HG03196 (cell line): ENCODE measurements around the gene MYOD1.

Source experiments
- ATAC-seq: cut with Tn5 transposase; IDR thresholded peaks from one replicate; pipeline ENCODE4 v1.9.1; 2021; ENCODE audit not compliant: unreplicated experiment

MYOD1 gene

DNA sequence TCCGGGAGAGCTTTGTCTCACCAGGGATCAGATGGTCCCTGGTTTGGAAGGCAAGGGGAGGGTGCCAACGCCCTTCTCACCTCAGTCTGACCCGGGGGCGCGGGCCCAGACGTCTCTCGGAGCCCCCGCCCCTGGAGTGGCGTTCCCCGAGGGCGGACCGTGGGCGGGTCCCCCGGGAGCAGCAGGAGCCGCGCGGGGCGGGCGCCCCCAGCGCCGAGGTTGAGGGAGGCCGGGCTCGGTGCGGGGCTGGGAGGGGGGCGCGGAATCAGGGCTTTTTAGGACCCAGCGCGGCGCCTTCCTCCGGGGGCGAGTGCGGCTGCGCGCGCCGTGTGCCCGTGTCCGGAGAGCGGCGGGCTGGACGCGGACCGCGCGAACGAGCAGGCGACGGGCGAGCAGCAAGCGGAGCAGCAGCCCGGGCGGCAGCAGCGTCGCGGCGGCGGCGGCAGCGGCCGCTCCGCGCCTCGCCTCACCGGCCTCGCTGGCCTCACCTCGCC is 15.1 kb downstream of the MYOD1 start, which contains the start of gene KCNC1:
Gene KCNC1, plus strand, starts transcription at position 364 of the 494 bp plus-strand sequence. CDS start 1,222 bp downstream, outside the sequence.
- no peak for ATAC-seq

GRCh38 chr11:17734986-17735817 is 15.8 kb downstream of the MYOD1 start:
- no peak for ATAC-seq

- ATAC-seq = no peak
Measured at GRCh38 chr11:17735818-17736578, 16.6 kb downstream of the MYOD1 start.

DNA sequence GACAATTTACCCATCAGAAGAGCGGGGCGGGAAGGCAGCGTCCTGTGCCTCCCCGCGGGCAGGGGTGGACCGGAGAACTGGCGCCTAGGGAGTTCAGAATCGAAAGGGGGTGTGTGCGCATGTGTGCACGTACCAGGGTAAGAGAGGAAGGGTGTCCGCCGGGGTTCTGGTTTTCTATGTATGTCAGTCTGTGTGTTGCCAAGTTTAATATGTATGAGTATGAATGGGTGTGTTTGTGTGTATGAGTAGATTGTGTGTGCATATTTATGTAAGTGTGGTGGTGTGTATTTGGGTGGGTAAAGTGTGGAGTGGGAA is 17.2 kb downstream of the MYOD1 start:
- ATAC-seq = no peak

DNA sequence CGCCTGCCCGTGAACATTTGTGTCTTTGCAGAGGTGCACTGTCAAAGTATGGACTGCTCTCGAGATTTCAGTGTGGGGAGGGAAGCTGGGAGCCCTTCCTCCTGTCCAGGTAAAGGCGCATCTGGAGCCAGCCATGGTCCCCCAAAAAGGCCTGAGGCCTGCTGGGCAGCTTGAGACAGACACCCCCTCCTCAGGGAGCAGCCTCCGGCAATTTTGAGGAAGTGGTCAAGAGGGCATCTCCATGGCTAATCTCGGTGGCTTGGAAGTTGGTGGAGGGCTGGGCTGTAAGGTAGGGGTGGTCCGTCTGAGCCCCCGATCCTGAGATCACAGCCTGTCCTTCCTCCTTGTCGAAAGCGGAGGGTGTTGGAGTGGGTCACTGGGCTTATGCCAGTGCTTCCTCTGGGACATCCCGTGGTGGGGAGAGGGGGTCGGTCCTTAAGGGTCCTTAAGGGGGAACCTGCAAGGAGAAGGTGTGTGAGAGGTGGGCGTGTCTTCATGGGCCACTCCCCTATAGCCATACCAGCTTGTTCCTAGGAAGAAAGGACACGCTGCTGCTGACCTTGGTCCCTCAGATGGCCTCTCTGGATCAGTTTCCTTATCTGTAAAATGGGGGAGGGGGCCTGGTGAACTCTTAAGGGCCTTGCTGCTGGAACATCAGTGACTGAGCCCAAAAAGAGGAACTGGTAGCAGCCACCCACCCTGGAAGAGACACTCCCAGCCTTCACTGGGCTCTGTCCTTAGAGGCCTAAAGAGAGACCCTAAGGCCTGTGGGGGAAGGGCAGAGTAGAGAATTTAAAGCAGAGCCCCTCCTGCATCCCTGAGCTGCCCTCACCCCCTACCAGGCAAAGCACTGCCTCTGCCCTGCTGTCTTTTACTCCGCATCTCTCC is 17.8 kb downstream of the MYOD1 start:
- no peak for ATAC-seq

GRCh38 chr11:17738151-17738973 is 19.0 kb downstream of the MYOD1 start:
- no peak for ATAC-seq

DNA sequence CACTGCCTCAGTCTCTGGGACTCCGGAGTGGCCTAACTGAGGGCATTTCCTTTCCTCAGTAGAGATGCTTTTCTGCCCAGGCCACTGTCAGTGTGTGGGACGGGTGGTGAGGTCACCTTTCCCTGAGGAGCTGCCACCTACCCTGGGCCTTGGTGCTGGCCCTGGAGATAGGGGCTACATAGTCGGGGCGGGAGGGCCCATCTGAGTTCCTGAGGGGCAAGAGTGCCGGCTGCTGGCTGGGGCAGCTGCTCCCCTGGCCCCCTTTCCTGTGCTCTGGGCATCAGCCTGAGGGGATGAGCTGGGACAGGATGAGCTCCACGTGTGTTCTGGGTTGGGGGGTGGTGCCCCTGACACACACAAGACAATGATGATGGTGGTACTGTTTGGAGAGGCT is 20.6 kb downstream of the MYOD1 start:
- no peak for ATAC-seq

GRCh38 chr11:17740649-17741235 is 21.4 kb downstream of the MYOD1 start:
- ATAC-seq = no peak

DNA sequence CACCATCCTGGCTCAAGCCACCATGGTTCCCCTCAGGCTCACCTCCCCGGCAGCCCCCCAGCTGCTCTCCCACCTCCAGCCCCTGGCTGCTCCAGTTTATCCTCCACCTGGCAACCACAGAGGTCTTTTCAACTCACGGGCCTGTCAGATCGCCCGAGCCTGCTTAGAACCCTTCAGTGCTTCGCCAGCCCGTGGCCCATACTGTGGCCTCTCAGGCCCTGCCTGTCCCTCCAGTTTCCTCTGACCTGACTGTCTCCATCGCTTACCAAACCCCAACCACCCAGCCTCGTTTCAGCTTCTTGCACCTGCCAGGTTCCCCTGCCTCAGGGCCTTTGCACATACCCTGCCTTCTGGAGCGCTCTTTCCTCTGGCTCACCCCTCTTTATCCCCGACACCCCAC is 22.1 kb downstream of the MYOD1 start:
- no peak for ATAC-seq

DNA sequence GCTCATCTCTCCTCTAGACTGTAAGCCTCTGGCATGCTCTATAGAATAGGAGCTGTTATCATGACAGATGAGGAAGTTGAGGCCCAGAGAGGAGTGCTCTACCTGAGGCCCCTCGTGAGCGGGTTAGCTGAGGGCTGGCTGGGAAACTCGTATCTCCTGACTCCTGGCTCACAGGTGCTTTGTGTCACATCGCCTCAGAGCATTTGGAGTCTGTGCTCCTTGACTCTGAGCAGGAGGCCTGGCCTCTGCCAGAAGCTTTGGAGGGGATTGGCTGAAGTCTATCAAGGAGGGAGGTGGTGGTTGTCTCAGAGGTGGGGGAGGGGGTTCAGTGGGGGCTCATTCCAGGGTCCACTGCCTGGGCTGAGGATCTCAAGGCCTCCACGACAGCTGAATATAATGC is 22.6 kb downstream of the MYOD1 start:
- ATAC-seq = no peak

GRCh38 chr11:17743026-17743807 is 23.8 kb downstream of the MYOD1 start:
- no peak for ATAC-seq

DNA sequence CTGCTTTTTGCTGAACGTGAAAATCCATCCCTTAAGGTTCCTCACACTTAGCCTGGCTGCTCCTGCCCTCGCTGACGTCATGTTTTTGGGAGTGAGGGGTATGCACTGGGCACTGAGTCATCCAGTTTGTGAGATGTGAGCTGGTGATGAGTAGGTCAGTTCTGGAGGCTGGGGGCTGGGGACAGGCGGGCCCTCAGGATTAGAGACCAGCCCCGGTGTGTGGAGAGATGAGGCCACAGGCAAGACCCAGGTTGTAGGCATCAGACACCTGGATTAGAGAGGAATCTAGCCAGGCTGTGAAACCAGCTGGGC is 24.4 kb downstream of the MYOD1 start:
- ATAC-seq = no peak

GRCh38 chr11:17744151-17744940 is 25.0 kb downstream of the MYOD1 start:
- no peak for ATAC-seq

GRCh38 chr11:17745023-17745772 is 25.8 kb downstream of the MYOD1 start:
- no peak for ATAC-seq

DNA sequence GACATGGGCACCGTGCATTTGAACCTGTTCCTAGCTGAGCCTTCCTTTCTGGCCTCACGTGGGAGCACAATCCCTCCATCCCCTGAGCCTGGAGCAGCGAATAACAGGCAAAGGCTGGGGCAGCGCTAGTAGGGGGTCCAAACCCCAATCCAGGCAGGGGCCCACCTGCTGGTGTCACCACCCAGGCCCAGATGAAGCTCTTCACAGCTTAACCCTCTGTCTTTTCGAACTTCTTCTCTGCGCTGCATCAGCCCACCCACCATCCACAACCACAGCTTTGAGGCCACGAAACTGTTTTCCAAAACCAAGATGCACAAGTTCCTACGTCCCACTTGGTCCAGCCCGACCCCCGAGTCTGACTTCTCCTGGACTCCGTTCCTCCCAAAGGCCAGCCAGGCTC is 26.7 kb downstream of the MYOD1 start:
- ATAC-seq = no peak

- ATAC-seq = no peak
Measured at GRCh38 chr11:17747131-17747955, 28.0 kb downstream of the MYOD1 start.

DNA sequence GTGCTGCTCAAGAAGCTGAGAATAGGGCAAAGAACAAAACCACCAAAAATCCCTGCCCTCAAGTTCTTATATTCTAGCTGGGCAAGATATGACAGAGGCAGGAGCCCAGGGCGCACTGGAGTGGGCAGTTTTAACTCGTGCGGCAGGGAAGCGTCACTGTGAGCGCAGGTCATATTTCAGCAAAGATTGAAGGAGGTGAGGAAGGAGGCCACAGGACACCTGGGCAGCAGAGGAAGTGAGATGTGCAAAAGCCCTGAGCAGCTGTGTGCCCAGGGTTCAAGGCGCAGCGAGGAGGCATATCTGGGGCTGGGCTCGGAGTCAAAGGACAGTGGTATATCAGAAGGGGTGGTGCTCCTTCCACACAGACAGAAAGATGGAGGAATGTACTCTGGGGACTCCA is 28.7 kb downstream of the MYOD1 start:
- no peak for ATAC-seq
